Stimulated activated naive CD8-positive, alpha-beta T cell treated with anti-CD3 and anti-CD28 coated beads, Interleukin-15, Interleukin-2, amounts not matched to agents 100 U/mL and 50 U/mL, for 24 hours (primary cell): ENCODE results near the gene KTN1.

Experiments used
- ATAC-seq: fragments of 150-1000 bp; cut with Tn5 transposase; one replicate; pipeline ENCODE4 v1.10.0; 2021
- DNase-seq: peaks from one replicate; pipeline ENCODE4 v3.0.0; 2021

Gene KTN1

GRCh38 chr14:55579724-55580469 is at the start of gene KTN1:
TSS of gene KTN1 (plus strand) at chr14:55580207. CDS start at chr14:55612049, 31,842 bp downstream.
- ATAC-seq (peak; percentile 94), DNase-seq (peak; percentile 89)

GRCh38 chr14:55530464-55530863 is 49.5 kb upstream of the KTN1 start:
- DNase-seq (no peak), ATAC-seq (no peak)

GRCh38 chr14:55532645-55533344 is 47.2 kb upstream of the KTN1 start:
- DNase-seq, result no peak
- ATAC-seq, result no peak

- DNase-seq, result no peak
- no peak for ATAC-seq
Measured at GRCh38 chr14:55533960-55534359, 46.0 kb upstream of the KTN1 start.

GRCh38 chr14:55535516-55536203 is 44.3 kb upstream of the KTN1 start:
- no peak for ATAC-seq
- DNase-seq, result no peak

GRCh38 chr14:55536204-55536708 is 43.8 kb upstream of the KTN1 start:
- DNase-seq, result no peak
- no peak for ATAC-seq

- no peak for ATAC-seq
- DNase-seq, result no peak
Measured at GRCh38 chr14:55537782-55538181, 42.2 kb upstream of the KTN1 start.

GRCh38 chr14:55539975-55540374 is 40.0 kb upstream of the KTN1 start:
- ATAC-seq (no peak), DNase-seq (no peak)

GRCh38 chr14:55540847-55541773 is 38.9 kb upstream of the KTN1 start:
- no peak for DNase-seq
- no peak for ATAC-seq

- no peak for ATAC-seq
- no peak for DNase-seq
Measured at GRCh38 chr14:55545779-55546178, 34.2 kb upstream of the KTN1 start.

GRCh38 chr14:55546212-55546874 is 33.7 kb upstream of the KTN1 start:
- no peak for DNase-seq
- no peak for ATAC-seq

- peak; percentile 14 for ATAC-seq
Measured at GRCh38 chr14:55547650-55548315, 32.2 kb upstream of the KTN1 start.

GRCh38 chr14:55553791-55554190 is 26.2 kb upstream of the KTN1 start:
- ATAC-seq, result no peak
- no peak for DNase-seq

More at GRCh38 chr14:55547650-55548315, 32.2 kb upstream of the KTN1 start:
- DNase-seq, result no peak

GRCh38 chr14:55556929-55557623 is 22.9 kb upstream of the KTN1 start:
- ATAC-seq (no peak), DNase-seq (no peak)

GRCh38 chr14:55562135-55562534 is 17.9 kb upstream of the KTN1 start:
- DNase-seq (no peak), ATAC-seq (no peak)

- ATAC-seq, result no peak
- no peak for DNase-seq
Measured at GRCh38 chr14:55568618-55569017, 11.4 kb upstream of the KTN1 start.

GRCh38 chr14:55571125-55571889 is 8.7 kb upstream of the KTN1 start:
- DNase-seq (no peak), ATAC-seq (no peak)

- ATAC-seq (no peak), DNase-seq (no peak)
Measured at GRCh38 chr14:55572578-55572977, 7.4 kb upstream of the KTN1 start.

GRCh38 chr14:55574988-55575387 is 5.0 kb upstream of the KTN1 start:
- no peak for ATAC-seq
- DNase-seq, result no peak
